C4-2B (cell line): ENCODE results near the gene CNTN4.

Experiments
- CTCF ChIP-seq: fragments of 450-650 bp; conservative IDR thresholded peaks from 2 replicates; pipeline ENCODE4 v1.5.1; 2017; ENCODE audit warnings: mild to moderate bottlenecking
- ZFX ChIP-seq: fragments of 450-650 bp; IDR thresholded peaks from 2 replicates; pipeline ENCODE4 v1.6.1; 2017

- TF ChIP-seq CTCF (no peak), ZFX (no peak)
Measured at GRCh38 chr3:2879587-2879986, 780.9 kb downstream of the CNTN4 start.
